Frontal cortex (tissue), 4 donors: Measurements from ENCODE around the gene RETREG1. TPM values are rescaled to one million over a fixed set of nuclear protein-coding genes. Genes with fewer than 3 reads are reported as not detected.

Experiments
- DNase-seq, 2 donors: peaks; one replicate each; pipeline ENCODE4 v3.0.0; 2012; ENCODE audit warnings: low spot score in 2 of 2
- FAIRE-seq: peaks from 2 replicates; lab custom pipeline; 2012; peaks lifted over from hg19 to GRCh38; lab: Jason Lieb, UNC
- total RNA-seq: library from RNA; depleted of rRNA; stranded (reverse); fragments of >200 nt; gene quantifications from one replicate; pipeline ENCODE4 v1.2.3, GENCODE V29; 2014
- donor health status: control.
- donor health status: control.
- donor health status: control.

The RETREG1 gene
- total RNA-seq, 1 donor from 2014 or later: 73.0 TPM

- FAIRE-seq (no peak), DNase-seq (peak in 1 of 2 donors; percentile 27)
Observed at GRCh38 chr5:16539169-16539666, 77.6 kb downstream of the RETREG1 start.

GRCh38 chr5:16538006-16538405 is 78.8 kb downstream of the RETREG1 start:
- no peak for DNase-seq
- FAIRE-seq: no peak

GRCh38 chr5:16536818-16537217 is 80.0 kb downstream of the RETREG1 start:
- DNase-seq (no peak), FAIRE-seq (no peak)

GRCh38 chr5:16536246-16536645 is 80.6 kb downstream of the RETREG1 start:
- FAIRE-seq (no peak), DNase-seq (no peak)

GRCh38 chr5:16534280-16534679 is 82.5 kb downstream of the RETREG1 start:
- FAIRE-seq: no peak
- DNase-seq: no peak

GRCh38 chr5:16531063-16531648 is 85.6 kb downstream of the RETREG1 start:
- FAIRE-seq (no peak), DNase-seq (no peak)

GRCh38 chr5:16529306-16529705 is 87.5 kb downstream of the RETREG1 start:
- no peak for DNase-seq
- no peak for FAIRE-seq

GRCh38 chr5:16528382-16529110 is 88.3 kb downstream of the RETREG1 start:
- no peak for FAIRE-seq
- DNase-seq: no peak

- FAIRE-seq (no peak), DNase-seq (no peak)
Observed at GRCh38 chr5:16525651-16526050, 91.1 kb downstream of the RETREG1 start.

GRCh38 chr5:16524286-16524685 is 92.5 kb downstream of the RETREG1 start:
- FAIRE-seq (no peak), DNase-seq (no peak)

- DNase-seq: no peak
- FAIRE-seq: no peak
Observed at GRCh38 chr5:16521521-16522483, 95.0 kb downstream of the RETREG1 start.

GRCh38 chr5:16520841-16521240 is 96.0 kb downstream of the RETREG1 start:
- no peak for FAIRE-seq
- no peak for DNase-seq

GRCh38 chr5:16519435-16519834 is 97.4 kb downstream of the RETREG1 start:
- FAIRE-seq (no peak), DNase-seq (no peak)

GRCh38 chr5:16518606-16519005 is 98.2 kb downstream of the RETREG1 start:
- FAIRE-seq (no peak), DNase-seq (no peak)

- FAIRE-seq (no peak), DNase-seq (no peak)
Observed at GRCh38 chr5:16515532-16515931, 101.3 kb downstream of the RETREG1 start.

- FAIRE-seq (no peak), DNase-seq (no peak)
Observed at GRCh38 chr5:16510098-16510497, 106.7 kb downstream of the RETREG1 start.

- FAIRE-seq (no peak), DNase-seq (no peak)
Observed at GRCh38 chr5:16508730-16509531, 107.9 kb downstream of the RETREG1 start.

GRCh38 chr5:16507716-16508115 is 109.1 kb downstream of the RETREG1 start:
- FAIRE-seq: no peak
- DNase-seq: no peak

GRCh38 chr5:16505904-16506303 is 110.9 kb downstream of the RETREG1 start:
- no peak for FAIRE-seq
- DNase-seq: no peak
